ENCODE results near the gene CDC42SE1. TPM values are rescaled to one million over a fixed set of nuclear protein-coding genes. Genes with fewer than 3 reads are reported as not detected.

The CDC42SE1 gene
- total and polyA plus RNA-seq, 4 donors = 59.0 to 89.8 (median 80.0) TPM

DNA sequence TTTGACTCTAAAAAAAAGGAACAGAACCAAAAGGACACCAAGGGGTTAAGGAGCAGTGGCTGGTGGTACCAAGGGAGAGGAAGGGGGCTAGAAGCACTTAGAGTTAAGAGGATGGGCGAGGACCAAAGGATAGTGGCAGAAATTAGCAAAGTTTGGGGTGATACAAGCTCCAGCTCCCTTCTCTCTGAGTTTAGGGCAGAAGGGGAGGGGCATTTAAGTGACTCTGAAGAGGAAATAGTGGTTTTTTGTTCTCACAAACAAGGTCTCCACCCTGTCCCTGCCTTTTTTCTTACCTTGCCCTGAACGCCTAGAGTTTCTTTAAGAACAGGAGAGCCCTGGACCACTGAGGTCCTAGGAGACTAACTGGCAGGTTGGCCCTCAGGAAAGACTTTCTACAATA is 3.3 kb downstream of the CDC42SE1 start:
- H3K27ac ChIP-seq (ENCODE audit: low read depth, low read length) = no peak overlapping the region
- no peaks in the 10 kb centered on the region for H3K9me3 ChIP-seq (ENCODE audit: control insufficient read depth, insufficient read depth, low read length)
- no peak for DNase-seq (ENCODE audit: low read depth in 4 of 6, low spot score in 6 of 6)
- peaks cover 27% of the 10 kb centered on the region for H3K4me1 ChIP-seq (ENCODE audit: control insufficient read depth, insufficient read depth, low read length)
- peaks cover 59% of the 10 kb centered on the region for H3K36me3 ChIP-seq (ENCODE audit: control insufficient read depth, insufficient read depth, low read length)
- no peaks in the 10 kb centered on the region for H3K27me3 ChIP-seq (ENCODE audit: control insufficient read depth, insufficient read depth, low read length)
- H3K4me3 ChIP-seq (ENCODE audit: low read depth, low read length) = no peak overlapping the region
- WGBS (ENCODE audit: insufficient coverage) = 81% methylated on average over 2 of the region's 2 CpGs

- Histone ChIP-seq H3K4me3 (ENCODE audit: low read depth, low read length) (no peak overlapping the region), H3K27me3 (ENCODE audit: control insufficient read depth, insufficient read depth, low read length) (no peaks in the 10 kb centered on the region), H3K36me3 (ENCODE audit: control insufficient read depth, insufficient read depth, low read length) (peaks cover 59% of the 10 kb centered on the region), H3K9me3 (ENCODE audit: control insufficient read depth, insufficient read depth, low read length) (no peaks in the 10 kb centered on the region), H3K27ac (ENCODE audit: low read depth, low read length) (no peak overlapping the region), H3K4me1 (ENCODE audit: control insufficient read depth, insufficient read depth, low read length) (peaks cover 27% of the 10 kb centered on the region)
- no CpG with 5 or more reads among the region's 2 CpGs for WGBS (ENCODE audit: insufficient coverage)
- DNase-seq (ENCODE audit: low read depth in 4 of 6, low spot score in 6 of 6) = no peak
These were observed 3.8 kb downstream of the CDC42SE1 start for GRCh38 chr1:151055581-151055980.

DNA sequence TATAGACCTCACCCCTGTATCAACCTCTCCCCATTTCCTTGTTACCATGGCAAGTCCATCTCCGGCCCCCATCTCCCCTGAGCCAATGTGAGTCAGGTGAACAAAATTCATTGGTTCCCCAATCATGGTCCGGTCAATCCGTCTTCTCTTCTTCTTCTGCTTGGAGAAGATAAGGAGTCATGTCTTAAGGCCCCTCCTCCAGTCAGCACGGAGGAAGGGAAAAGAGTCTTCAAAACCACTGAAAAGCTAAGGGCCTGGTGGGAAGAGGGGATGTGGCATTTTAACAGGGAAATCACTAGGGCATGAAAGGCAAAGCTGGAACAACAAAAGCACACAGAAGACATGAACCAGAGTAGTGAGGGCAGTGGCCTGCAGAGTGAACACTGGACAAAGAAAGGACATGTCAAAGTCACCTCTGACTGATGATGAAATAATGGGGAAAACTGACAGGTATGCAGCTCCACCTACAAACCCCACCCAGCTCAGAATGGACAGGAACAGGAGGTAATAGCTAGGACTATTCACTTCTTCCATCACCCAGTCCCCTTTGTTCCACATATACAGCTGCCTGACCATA is 4.4 kb downstream of the CDC42SE1 start:
- Histone ChIP-seq H3K4me1 (ENCODE audit: control insufficient read depth, insufficient read depth, low read length) (peaks cover 27% of the 10 kb centered on the region), H3K9me3 (ENCODE audit: control insufficient read depth, insufficient read depth, low read length) (no peaks in the 10 kb centered on the region), H3K36me3 (ENCODE audit: control insufficient read depth, insufficient read depth, low read length) (peaks cover 59% of the 10 kb centered on the region), H3K27me3 (ENCODE audit: control insufficient read depth, insufficient read depth, low read length) (no peaks in the 10 kb centered on the region), H3K27ac (ENCODE audit: low read depth, low read length) (no peak overlapping the region), H3K4me3 (ENCODE audit: low read depth, low read length) (no peak overlapping the region)
- DNase-seq (ENCODE audit: low read depth in 4 of 6, low spot score in 6 of 6) = no peak
- WGBS (ENCODE audit: insufficient coverage) = 100% methylated on average over 3 of the region's 4 CpGs

DNA sequence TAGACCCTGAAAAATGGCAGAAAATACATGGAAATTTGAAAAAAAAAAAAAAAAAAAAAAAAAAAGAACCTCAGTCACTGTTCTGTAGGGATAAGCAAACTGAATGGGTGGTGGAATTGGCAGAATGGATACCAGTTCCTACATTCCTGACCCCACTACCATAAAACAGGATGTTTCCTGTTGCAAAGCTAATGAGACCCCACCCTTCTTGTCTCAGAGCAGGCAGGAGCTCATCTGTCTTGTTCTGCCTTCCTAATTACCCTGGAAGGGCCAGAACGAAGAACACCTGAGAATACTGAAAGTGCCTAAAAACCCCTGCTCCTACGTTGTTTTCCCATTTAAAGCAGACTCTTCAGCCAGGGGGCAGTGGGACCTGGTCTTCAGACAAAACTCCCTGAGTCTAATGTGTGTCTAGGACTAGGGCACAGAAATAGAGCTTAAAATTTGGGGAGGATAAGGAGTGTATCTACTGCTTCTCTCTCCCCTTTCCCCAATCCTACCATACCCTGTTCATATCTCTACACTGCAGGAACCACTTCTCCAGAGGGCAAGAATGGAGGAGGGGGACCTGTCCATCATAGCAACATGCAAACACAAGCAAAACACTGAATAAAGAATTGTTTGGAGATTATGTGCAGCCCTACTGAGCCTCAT is 7.9 kb downstream of the CDC42SE1 start:
- no peak for DNase-seq (ENCODE audit: low read depth in 4 of 6, low spot score in 6 of 6)
- Histone ChIP-seq H3K27ac (ENCODE audit: low read depth, low read length) (no peak overlapping the region), H3K4me1 (ENCODE audit: control insufficient read depth, insufficient read depth, low read length) (peaks cover 23% of the 10 kb centered on the region), H3K4me3 (ENCODE audit: low read depth, low read length) (no peak overlapping the region), H3K36me3 (ENCODE audit: control insufficient read depth, insufficient read depth, low read length) (peaks cover 47% of the 10 kb centered on the region), H3K27me3 (ENCODE audit: control insufficient read depth, insufficient read depth, low read length) (no peaks in the 10 kb centered on the region), H3K9me3 (ENCODE audit: control insufficient read depth, insufficient read depth, low read length) (no peaks in the 10 kb centered on the region)
- 60% methylated on average over 1 of the region's 2 CpGs for WGBS (ENCODE audit: insufficient coverage)

GRCh38 chr1:151050051-151050688 is 9.3 kb downstream of the CDC42SE1 start:
- no peak for DNase-seq (ENCODE audit: low read depth in 4 of 6, low spot score in 6 of 6)
- Histone ChIP-seq H3K36me3 (ENCODE audit: control insufficient read depth, insufficient read depth, low read length) (peaks cover 34% of the 10 kb centered on the region), H3K27me3 (ENCODE audit: control insufficient read depth, insufficient read depth, low read length) (no peaks in the 10 kb centered on the region), H3K27ac (ENCODE audit: low read depth, low read length) (no peak overlapping the region), H3K4me3 (ENCODE audit: low read depth, low read length) (no peak overlapping the region), H3K9me3 (ENCODE audit: control insufficient read depth, insufficient read depth, low read length) (no peaks in the 10 kb centered on the region), H3K4me1 (ENCODE audit: control insufficient read depth, insufficient read depth, low read length) (peaks cover 22% of the 10 kb centered on the region)
- WGBS (ENCODE audit: insufficient coverage) = no CpG with 5 or more reads among the region's 2 CpGs

GRCh38 chr1:151049458-151049857 is 10.0 kb downstream of the CDC42SE1 start:
- Histone ChIP-seq H3K4me3 (ENCODE audit: low read depth, low read length) (no peak overlapping the region), H3K4me1 (ENCODE audit: control insufficient read depth, insufficient read depth, low read length) (peaks cover 22% of the 10 kb centered on the region), H3K9me3 (ENCODE audit: control insufficient read depth, insufficient read depth, low read length) (no peaks in the 10 kb centered on the region), H3K27me3 (ENCODE audit: control insufficient read depth, insufficient read depth, low read length) (no peaks in the 10 kb centered on the region), H3K27ac (ENCODE audit: low read depth, low read length) (no peak overlapping the region), H3K36me3 (ENCODE audit: control insufficient read depth, insufficient read depth, low read length) (peaks cover 27% of the 10 kb centered on the region)
- WGBS (ENCODE audit: insufficient coverage) = 89% methylated on average over 3 of the region's 5 CpGs
- no peak for DNase-seq (ENCODE audit: low read depth in 4 of 6, low spot score in 6 of 6)

GRCh38 chr1:151048645-151049032 is 10.8 kb downstream of the CDC42SE1 start:
- no peak for DNase-seq (ENCODE audit: low read depth in 4 of 6, low spot score in 6 of 6)
- Histone ChIP-seq H3K4me3 (ENCODE audit: low read depth, low read length) (peak overlapping the region; percentile 95), H3K27ac (ENCODE audit: low read depth, low read length) (peak overlapping the region; percentile 97), H3K9me3 (ENCODE audit: control insufficient read depth, insufficient read depth, low read length) (no peaks in the 10 kb centered on the region), H3K36me3 (ENCODE audit: control insufficient read depth, insufficient read depth, low read length) (peaks cover 22% of the 10 kb centered on the region), H3K27me3 (ENCODE audit: control insufficient read depth, insufficient read depth, low read length) (no peaks in the 10 kb centered on the region), H3K4me1 (ENCODE audit: control insufficient read depth, insufficient read depth, low read length) (peaks cover 22% of the 10 kb centered on the region)
- 10% methylated on average over 2 of the region's 3 CpGs for WGBS (ENCODE audit: insufficient coverage)

GRCh38 chr1:151047925-151048644 is 11.3 kb downstream of the CDC42SE1 start:
- peaks cover 22% of the 10 kb centered on the region for H3K4me1 ChIP-seq (ENCODE audit: control insufficient read depth, insufficient read depth, low read length)
- H3K36me3 ChIP-seq (ENCODE audit: control insufficient read depth, insufficient read depth, low read length) = peaks cover 17% of the 10 kb centered on the region
- no peaks in the 10 kb centered on the region for H3K9me3 ChIP-seq (ENCODE audit: control insufficient read depth, insufficient read depth, low read length)
- H3K27me3 ChIP-seq (ENCODE audit: control insufficient read depth, insufficient read depth, low read length) = no peaks in the 10 kb centered on the region
- under 1% methylated on average over 48 of the region's 48 CpGs for WGBS (ENCODE audit: insufficient coverage)
- peak in 4 of 6 donors; percentile 47 to 92 (median 74) for DNase-seq (ENCODE audit: low read depth in 4 of 6, low spot score in 6 of 6)
- H3K27ac ChIP-seq (ENCODE audit: low read depth, low read length) = peak overlapping the region; percentile 97
- H3K4me3 ChIP-seq (ENCODE audit: low read depth, low read length) = peak overlapping the region; percentile 95

DNA sequence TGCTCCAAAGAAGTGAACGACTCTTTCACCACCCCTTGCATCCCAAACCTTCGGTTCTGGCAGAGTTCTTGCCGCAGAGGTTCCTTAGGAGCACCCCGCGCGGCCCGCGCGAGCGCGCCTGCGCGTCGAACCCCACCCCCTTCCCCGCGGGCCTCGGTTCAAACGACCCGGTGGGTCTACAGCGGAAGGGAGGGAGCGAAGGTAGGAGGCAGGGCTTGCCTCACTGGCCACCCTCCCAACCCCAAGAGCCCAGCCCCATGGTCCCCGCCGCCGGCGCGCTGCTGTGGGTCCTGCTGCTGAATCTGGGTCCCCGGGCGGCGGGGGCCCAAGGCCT is 11.9 kb downstream of the CDC42SE1 start, which contains the start of gene C1orf56:
TSS of gene C1orf56 (plus strand) at position 161 of the 334 bp plus-strand sequence. CDS start at position 258, 97 bp downstream.
- Histone ChIP-seq H3K27me3 (ENCODE audit: control insufficient read depth, insufficient read depth, low read length) (no peaks in the 10 kb centered on the region), H3K36me3 (ENCODE audit: control insufficient read depth, insufficient read depth, low read length) (peaks cover 11% of the 10 kb centered on the region), H3K27ac (ENCODE audit: low read depth, low read length) (peak within 1 kb of the TSS; percentile 97), H3K4me1 (ENCODE audit: control insufficient read depth, insufficient read depth, low read length) (peaks cover 22% of the 10 kb centered on the region), H3K4me3 (ENCODE audit: low read depth, low read length) (peak within 1 kb of the TSS; percentile 95), H3K9me3 (ENCODE audit: control insufficient read depth, insufficient read depth, low read length) (no peaks in the 10 kb centered on the region)
- WGBS (ENCODE audit: insufficient coverage) = 0% methylated on average over 21 of the region's 29 CpGs
- DNase-seq (ENCODE audit: low read depth in 4 of 6, low spot score in 6 of 6) = peak in 4 of 6 donors; percentile 70 to 94 (median 82)

Measured in spinal cord (tissue), 10 donors.